NB4 (cell line): ENCODE measurements around the gene ZNF230.

Experiments used
- CTCF ChIP-seq: IDR thresholded peaks from one replicate; pipeline ENCODE4 v1.5.1; 2012; ENCODE audit warnings: low read depth, low read length
- POLR2A ChIP-seq: IDR thresholded peaks from 2 replicates; pipeline ENCODE4 v1.6.1; 2011; ENCODE audit warnings: mild to moderate bottlenecking; ENCODE audit not compliant: insufficient read length; ENCODE audit errors: extremely low read depth
- TF ChIP-seq, protein P1 (sequence below): IDR thresholded peaks from 2 replicates; pipeline ENCODE4 v1.6.1; 2011; ENCODE audit warnings: low read depth, low read length

DNA sequence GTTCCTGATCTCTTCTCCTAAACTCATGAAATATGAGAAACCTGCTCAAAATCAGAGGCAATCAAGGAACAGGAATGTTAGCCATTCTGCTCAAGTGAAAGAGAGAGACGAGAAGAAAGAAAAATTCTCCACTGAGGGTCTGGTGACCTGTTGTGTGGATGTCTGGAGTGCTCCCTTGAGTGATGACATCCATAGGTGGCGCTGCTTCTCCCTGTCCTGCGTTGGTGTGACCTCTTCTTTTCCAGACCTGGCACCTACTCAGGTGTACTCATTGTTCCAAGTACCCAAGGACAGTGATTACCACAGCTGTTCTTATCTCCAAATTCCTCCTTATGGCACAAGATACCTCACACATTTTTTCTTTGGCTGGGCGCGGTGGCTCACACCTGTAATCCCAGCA is 53.1 kb downstream of the ZNF230 start:
- TF ChIP-seq POLR2A: no peak
- no peak for TF ChIP-seq CTCF
- TF ChIP-seq, protein P1, sequence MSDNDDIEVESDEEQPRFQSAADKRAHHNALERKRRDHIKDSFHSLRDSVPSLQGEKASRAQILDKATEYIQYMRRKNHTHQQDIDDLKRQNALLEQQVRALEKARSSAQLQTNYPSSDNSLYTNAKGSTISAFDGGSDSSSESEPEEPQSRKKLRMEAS: no peak
